Stimulated activated naive CD4-positive, alpha-beta T cell treated with Interleukin-2 at 50 U/mL for 16 hours (primary cell): ENCODE measurements around the gene GNE.
"Not testable (repeated sequence)": the region's sequence is repeated elsewhere in the genome, so short reads cannot be mapped to it uniquely, and the experiment has no call there.

Experiments used
- DNase-seq: peaks from one replicate; lab custom pipeline; 2025; lab: John Stamatoyannopoulos, UW

GNE gene

GRCh38 chr9:36264896-36265295 lies 6.6 kb upstream of the GNE start:
- no peak for DNase-seq

- DNase-seq: no peak
Measured at GRCh38 chr9:36263683-36264082, 5.4 kb upstream of the GNE start.

GRCh38 chr9:36258996-36259533 lies 817 bp upstream of the GNE start:
- no peak for DNase-seq

- DNase-seq: no peak
Measured at GRCh38 chr9:36251428-36251827, 6.8 kb downstream of the GNE start.

- no peak for DNase-seq
Measured at GRCh38 chr9:36250079-36250478, 8.2 kb downstream of the GNE start.

GRCh38 chr9:36249189-36249588 lies 9.1 kb downstream of the GNE start:
- no peak for DNase-seq

- DNase-seq: not testable (repeated sequence)
Measured at GRCh38 chr9:36248061-36248460, 10.2 kb downstream of the GNE start.

- no peak for DNase-seq
Measured at GRCh38 chr9:36247356-36247755, 10.9 kb downstream of the GNE start.

GRCh38 chr9:36245906-36246305 lies 12.3 kb downstream of the GNE start:
- no peak for DNase-seq

GRCh38 chr9:36239675-36240074 lies 18.6 kb downstream of the GNE start:
- DNase-seq: not testable (repeated sequence)

GRCh38 chr9:36239205-36239604 lies 19.0 kb downstream of the GNE start:
- not testable (repeated sequence) for DNase-seq

GRCh38 chr9:36237230-36237629 lies 21.0 kb downstream of the GNE start:
- DNase-seq: no peak

GRCh38 chr9:36222449-36222848 lies 35.8 kb downstream of the GNE start:
- no peak for DNase-seq

- DNase-seq: no peak
Measured at GRCh38 chr9:36221667-36222066, 36.6 kb downstream of the GNE start.

GRCh38 chr9:36218411-36218901 lies 39.8 kb downstream of the GNE start:
- DNase-seq: no peak

GRCh38 chr9:36218011-36218410 lies 40.2 kb downstream of the GNE start:
- no peak for DNase-seq

GRCh38 chr9:36217256-36217968 lies 40.8 kb downstream of the GNE start:
- DNase-seq: no peak

GRCh38 chr9:36214571-36214970 lies 43.7 kb downstream of the GNE start:
- no peak for DNase-seq

- no peak for DNase-seq
Measured at GRCh38 chr9:36213989-36214388, 44.3 kb downstream of the GNE start.

GRCh38 chr9:36213387-36213786 lies 44.9 kb downstream of the GNE start:
- no peak for DNase-seq

GRCh38 chr9:36211510-36211909 lies 46.7 kb downstream of the GNE start:
- DNase-seq: no peak

GRCh38 chr9:36210722-36211121 lies 47.5 kb downstream of the GNE start:
- no peak for DNase-seq

GRCh38 chr9:36208521-36209253 lies 49.6 kb downstream of the GNE start:
- DNase-seq: no peak
